ENCODE data around the gene PPP1R2.
A peak's percentile ranks its signal among the peaks of the same experiment; 100 is the strongest.

Gene PPP1R2

DNA sequence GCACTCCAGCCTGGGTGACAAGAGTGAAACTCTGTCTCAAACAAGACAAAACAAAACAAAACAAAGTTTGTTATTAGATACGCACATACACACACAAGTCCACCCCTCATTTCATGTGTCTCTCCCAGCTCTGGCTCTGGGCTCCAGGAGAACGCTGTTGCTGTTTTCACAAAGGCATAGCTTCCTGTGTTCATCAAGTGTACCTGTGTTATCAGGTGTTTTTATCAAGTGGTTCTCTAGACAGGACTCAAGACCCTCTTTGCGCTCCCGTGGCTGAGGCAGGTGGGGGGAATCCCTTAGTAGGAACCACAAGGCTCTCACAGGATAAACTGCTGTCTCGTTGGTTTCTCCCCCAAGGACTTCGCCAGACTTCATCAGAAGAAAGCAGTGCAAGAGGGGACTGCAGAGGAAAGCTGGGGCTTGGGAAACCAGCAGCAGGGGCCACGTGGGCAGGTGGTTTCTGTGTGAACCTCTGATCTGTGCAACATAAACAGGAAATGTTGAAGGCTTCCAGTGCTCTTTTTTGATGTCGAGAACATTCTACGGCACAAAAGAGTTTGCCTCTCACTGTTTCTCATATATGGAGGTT, 6.9 kb upstream of the PPP1R2 start:
- Histone ChIP-seq H2AFZ (ENCODE audit: low read length) (peak overlapping the region; percentile 38), H3K9me3 (ENCODE audit: insufficient read depth, low read depth, low read length) (no peaks in the 10 kb centered on the region), H3K9me2 (replicated peaks; ENCODE audit: low read depth, low read length) (no peaks in the 10 kb centered on the region), H3K36me3 (ENCODE audit: insufficient read depth, low read length) (no peaks in the 10 kb centered on the region), H3K9ac (ENCODE audit: low read depth, low read length, poor library complexity, severe bottlenecking) (peak overlapping the region; percentile 24), H3K4me3 (ENCODE audit: low read length, poor library complexity, severe bottlenecking) (peak overlapping the region; percentile 58), H3K4me2 (ENCODE audit: low read depth, low read length, poor library complexity, severe bottlenecking) (peak overlapping the region; percentile 82), H4K20me1 (ENCODE audit: insufficient read depth, low read length, poor library complexity, severe bottlenecking) (no peaks in the 10 kb centered on the region), H3K27me3 (ENCODE audit: insufficient read depth, low read length, poor library complexity, severe bottlenecking) (no peaks in the 10 kb centered on the region), H3K4me1 (ENCODE audit: insufficient read depth, low read length, poor library complexity, severe bottlenecking) (peaks cover 44% of the 10 kb centered on the region), H3K79me2 (ENCODE audit: insufficient read depth, low read length) (no peaks in the 10 kb centered on the region), H3F3A (ENCODE audit: low read depth) (0 out of 2 replicates have a peak, but pooled peaks cover 4% of the 10 kb centered on the region)
- TF ChIP-seq, protein P1, sequence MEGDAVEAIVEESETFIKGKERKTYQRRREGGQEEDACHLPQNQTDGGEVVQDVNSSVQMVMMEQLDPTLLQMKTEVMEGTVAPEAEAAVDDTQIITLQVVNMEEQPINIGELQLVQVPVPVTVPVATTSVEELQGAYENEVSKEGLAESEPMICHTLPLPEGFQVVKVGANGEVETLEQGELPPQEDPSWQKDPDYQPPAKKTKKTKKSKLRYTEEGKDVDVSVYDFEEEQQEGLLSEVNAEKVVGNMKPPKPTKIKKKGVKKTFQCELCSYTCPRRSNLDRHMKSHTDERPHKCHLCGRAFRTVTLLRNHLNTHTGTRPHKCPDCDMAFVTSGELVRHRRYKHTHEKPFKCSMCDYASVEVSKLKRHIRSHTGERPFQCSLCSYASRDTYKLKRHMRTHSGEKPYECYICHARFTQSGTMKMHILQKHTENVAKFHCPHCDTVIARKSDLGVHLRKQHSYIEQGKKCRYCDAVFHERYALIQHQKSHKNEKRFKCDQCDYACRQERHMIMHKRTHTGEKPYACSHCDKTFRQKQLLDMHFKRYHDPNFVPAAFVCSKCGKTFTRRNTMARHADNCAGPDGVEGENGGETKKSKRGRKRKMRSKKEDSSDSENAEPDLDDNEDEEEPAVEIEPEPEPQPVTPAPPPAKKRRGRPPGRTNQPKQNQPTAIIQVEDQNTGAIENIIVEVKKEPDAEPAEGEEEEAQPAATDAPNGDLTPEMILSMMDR (conservative IDR thresholded peaks at IDR 0.05; ENCODE audit: low read length) = no peak
- TF ChIP-seq EZH2phosphoT487 (IDR thresholded peaks at IDR 0.05; ENCODE audit: borderline replicate concordance) = no peak

DNA sequence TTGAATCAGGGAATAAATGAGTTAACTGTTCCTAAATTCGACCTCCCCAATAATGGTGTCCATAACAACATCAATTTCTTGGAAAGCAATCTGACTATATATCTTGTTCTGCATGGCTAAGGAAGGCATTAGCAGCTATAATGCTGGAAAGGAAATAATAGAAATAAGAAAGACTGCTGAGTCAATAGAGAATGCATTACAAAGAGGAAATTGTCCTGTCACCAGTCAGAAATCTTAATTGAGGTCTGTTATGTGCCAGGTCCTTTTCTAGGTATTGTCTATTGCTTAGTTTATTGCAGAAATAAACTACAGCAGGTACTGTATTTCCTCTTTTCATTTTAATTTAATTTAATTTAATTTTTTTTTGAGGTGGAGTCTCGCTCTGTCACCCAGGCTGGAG, 5.9 kb upstream of the PPP1R2 start:
- Histone ChIP-seq H3K4me3 (ENCODE audit: low read length, poor library complexity, severe bottlenecking) (no peak overlapping the region), H3K79me2 (ENCODE audit: insufficient read depth, low read length) (no peaks in the 10 kb centered on the region), H3K4me2 (ENCODE audit: low read depth, low read length, poor library complexity, severe bottlenecking) (no peak overlapping the region), H2AFZ (ENCODE audit: low read length) (no peak overlapping the region), H3K9me2 (replicated peaks; ENCODE audit: low read depth, low read length) (no peaks in the 10 kb centered on the region), H3K9me3 (ENCODE audit: insufficient read depth, low read depth, low read length) (no peaks in the 10 kb centered on the region), H3K4me1 (ENCODE audit: insufficient read depth, low read length, poor library complexity, severe bottlenecking) (peaks cover 44% of the 10 kb centered on the region), H3K36me3 (ENCODE audit: insufficient read depth, low read length) (no peaks in the 10 kb centered on the region), H4K20me1 (ENCODE audit: insufficient read depth, low read length, poor library complexity, severe bottlenecking) (no peaks in the 10 kb centered on the region), H3K27me3 (ENCODE audit: insufficient read depth, low read length, poor library complexity, severe bottlenecking) (no peaks in the 10 kb centered on the region), H3F3A (ENCODE audit: low read depth) (0 out of 2 replicates have a peak, but pooled peaks cover 4% of the 10 kb centered on the region), H3K9ac (ENCODE audit: low read depth, low read length, poor library complexity, severe bottlenecking) (no peak overlapping the region)
- no peak for TF ChIP-seq EZH2phosphoT487 (IDR thresholded peaks at IDR 0.05; ENCODE audit: borderline replicate concordance)
- TF ChIP-seq, protein P1 (conservative IDR thresholded peaks at IDR 0.05; ENCODE audit: low read length) = no peak

DNA sequence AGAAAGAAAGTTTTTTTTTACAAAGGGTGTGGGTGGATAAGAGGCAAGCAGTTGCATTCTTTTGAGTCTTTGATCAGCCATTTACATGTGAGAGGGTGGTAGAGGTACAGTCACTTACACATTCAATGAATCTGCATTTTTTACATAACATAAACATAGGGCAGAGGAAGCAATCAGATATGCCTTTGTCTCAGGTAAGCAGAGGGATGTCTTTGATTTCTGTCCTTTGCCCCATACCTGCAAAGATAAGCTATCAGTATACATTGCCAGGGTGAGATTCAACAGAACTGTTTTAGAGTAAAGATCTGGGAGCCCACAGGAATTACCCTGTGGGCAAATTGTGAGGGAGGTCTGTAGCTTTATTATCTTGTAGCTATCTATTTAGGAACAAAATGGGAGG, 5.4 kb upstream of the PPP1R2 start:
- no peaks in the 10 kb centered on the region for H3K79me2 ChIP-seq (ENCODE audit: insufficient read depth, low read length)
- no peak overlapping the region for H2AFZ ChIP-seq (ENCODE audit: low read length)
- H3K4me2 ChIP-seq (ENCODE audit: low read depth, low read length, poor library complexity, severe bottlenecking) = no peak overlapping the region
- no peaks in the 10 kb centered on the region for H4K20me1 ChIP-seq (ENCODE audit: insufficient read depth, low read length, poor library complexity, severe bottlenecking)
- H3K9me2 ChIP-seq (replicated peaks; ENCODE audit: low read depth, low read length) = no peaks in the 10 kb centered on the region
- peaks cover 47% of the 10 kb centered on the region for H3K4me1 ChIP-seq (ENCODE audit: insufficient read depth, low read length, poor library complexity, severe bottlenecking)
- 0 out of 2 replicates have a peak, but pooled peaks cover 4% of the 10 kb centered on the region for H3F3A ChIP-seq (ENCODE audit: low read depth)
- no peaks in the 10 kb centered on the region for H3K27me3 ChIP-seq (ENCODE audit: insufficient read depth, low read length, poor library complexity, severe bottlenecking)
- no peak overlapping the region for H3K9ac ChIP-seq (ENCODE audit: low read depth, low read length, poor library complexity, severe bottlenecking)
- no peak overlapping the region for H3K4me3 ChIP-seq (ENCODE audit: low read length, poor library complexity, severe bottlenecking)
- TF ChIP-seq, protein P1 (conservative IDR thresholded peaks at IDR 0.05; ENCODE audit: low read length) = no peak
- TF ChIP-seq EZH2phosphoT487 (IDR thresholded peaks at IDR 0.05; ENCODE audit: borderline replicate concordance) = no peak
- H3K36me3 ChIP-seq (ENCODE audit: insufficient read depth, low read length) = no peaks in the 10 kb centered on the region
- no peaks in the 10 kb centered on the region for H3K9me3 ChIP-seq (ENCODE audit: insufficient read depth, low read depth, low read length)

Measured in Loucy (cell line).